ENCODE data around the gene CHDH. TPM values are rescaled to one million over a fixed set of nuclear protein-coding genes. Genes with fewer than 3 reads are reported as not detected.

CHDH gene
- total RNA-seq, 3 donors from 2014 or later (not counting 1 experiment from before 2014, with no cell fraction given) = 0.02 to 1.6 (median 0.09) TPM

- H3K27ac Mint-ChIP-seq = no peak overlapping the region
- no peaks in the 10 kb centered on the region for H3K4me1 Mint-ChIP-seq
- intact Hi-C loops (cut with micrococcal nuclease) = no loop called here
- ATAC-seq (no peak), DNase-seq (no peak)
- no peak overlapping the region for H3K4me3 Mint-ChIP-seq
- no peak overlapping the region for H3K4me3 ChIP-seq (ENCODE audit: low read length)
- no peaks in the 10 kb centered on the region for H3K36me3 Mint-ChIP-seq
- WGBS (ENCODE audit: insufficient coverage) = 64% methylated on average over 17 of the region's 17 CpGs
- no peak overlapping the region for H3K27ac ChIP-seq (ENCODE audit: low read length)
- no peaks in the 10 kb centered on the region for H3K9me3 ChIP-seq (ENCODE audit: control insufficient read depth, insufficient read depth, low read length)
- H3K9me3 Mint-ChIP-seq = no peaks in the 10 kb centered on the region
- H3K36me3 ChIP-seq (ENCODE audit: control insufficient read depth, insufficient read depth, low read length) = no peaks in the 10 kb centered on the region
- H3K4me1 ChIP-seq (ENCODE audit: control insufficient read depth, insufficient read depth, low read length) = no peaks in the 10 kb centered on the region
- no peak for TF ChIP-seq CTCF (IDR thresholded peaks at IDR 0.05)
- H3K27me3 ChIP-seq (ENCODE audit: control insufficient read depth, insufficient read depth, low read length) = no peaks in the 10 kb centered on the region
- H3K27me3 Mint-ChIP-seq (ENCODE audit: low read depth in 2 of 2) = peaks cover 0 to 5% of the 10 kb centered on the region in 2 donors
Observed at GRCh38 chr3:53817809-53818208, 28.4 kb downstream of the CHDH start.

GRCh38 chr3:53817211-53817610, 29.0 kb downstream of the CHDH start:
- no peaks in the 10 kb centered on the region for H3K9me3 ChIP-seq (ENCODE audit: control insufficient read depth, insufficient read depth, low read length)
- H3K27me3 Mint-ChIP-seq (ENCODE audit: low read depth in 2 of 2) = peaks cover 0 to 5% of the 10 kb centered on the region in 2 donors
- no peaks in the 10 kb centered on the region for H3K27me3 ChIP-seq (ENCODE audit: control insufficient read depth, insufficient read depth, low read length)
- H3K4me3 ChIP-seq (ENCODE audit: low read length) = no peak overlapping the region
- WGBS (ENCODE audit: insufficient coverage) = 82% methylated on average over 6 of the region's 6 CpGs
- no peaks in the 10 kb centered on the region for H3K36me3 ChIP-seq (ENCODE audit: control insufficient read depth, insufficient read depth, low read length)
- no peak overlapping the region for H3K27ac ChIP-seq (ENCODE audit: low read length)
- H3K36me3 Mint-ChIP-seq = no peaks in the 10 kb centered on the region
- no peak for DNase-seq
- no peak overlapping the region for H3K27ac Mint-ChIP-seq
- H3K4me1 Mint-ChIP-seq = no peaks in the 10 kb centered on the region
- H3K9me3 Mint-ChIP-seq = no peaks in the 10 kb centered on the region
- H3K4me1 ChIP-seq (ENCODE audit: control insufficient read depth, insufficient read depth, low read length) = no peaks in the 10 kb centered on the region
- TF ChIP-seq CTCF (IDR thresholded peaks at IDR 0.05) = no peak
- no peak overlapping the region for H3K4me3 Mint-ChIP-seq
- no peak for ATAC-seq
- intact Hi-C loops (cut with micrococcal nuclease) = no loop called here

GRCh38 chr3:53816425-53816824, 29.8 kb downstream of the CHDH start:
- WGBS (ENCODE audit: insufficient coverage) = 62% methylated on average over 4 of the region's 4 CpGs
- H3K4me3 ChIP-seq (ENCODE audit: low read length) = no peak overlapping the region
- H3K9me3 ChIP-seq (ENCODE audit: control insufficient read depth, insufficient read depth, low read length) = no peaks in the 10 kb centered on the region
- no peak for ATAC-seq
- intact Hi-C loops (cut with micrococcal nuclease) = no loop called here
- Mint-ChIP-seq H3K27ac (no peak overlapping the region), H3K4me1 (no peaks in the 10 kb centered on the region), H3K4me3 (no peak overlapping the region), H3K36me3 (no peaks in the 10 kb centered on the region), H3K27me3 (ENCODE audit: low read depth in 2 of 2) (peaks cover 0 to 5% of the 10 kb centered on the region in 2 donors), H3K9me3 (no peaks in the 10 kb centered on the region)
- no peaks in the 10 kb centered on the region for H3K4me1 ChIP-seq (ENCODE audit: control insufficient read depth, insufficient read depth, low read length)
- H3K36me3 ChIP-seq (ENCODE audit: control insufficient read depth, insufficient read depth, low read length) = no peaks in the 10 kb centered on the region
- no peak for DNase-seq
- no peak overlapping the region for H3K27ac ChIP-seq (ENCODE audit: low read length)
- no peaks in the 10 kb centered on the region for H3K27me3 ChIP-seq (ENCODE audit: control insufficient read depth, insufficient read depth, low read length)
- TF ChIP-seq CTCF (IDR thresholded peaks at IDR 0.05) = no peak

GRCh38 chr3:53815651-53816050, 30.6 kb downstream of the CHDH start:
- Histone ChIP-seq H3K4me3 (ENCODE audit: low read length) (no peak overlapping the region), H3K4me1 (ENCODE audit: control insufficient read depth, insufficient read depth, low read length) (no peaks in the 10 kb centered on the region), H3K9me3 (ENCODE audit: control insufficient read depth, insufficient read depth, low read length) (no peaks in the 10 kb centered on the region), H3K27ac (ENCODE audit: low read length) (no peak overlapping the region), H3K36me3 (ENCODE audit: control insufficient read depth, insufficient read depth, low read length) (no peaks in the 10 kb centered on the region), H3K27me3 (ENCODE audit: control insufficient read depth, insufficient read depth, low read length) (no peaks in the 10 kb centered on the region)
- Mint-ChIP-seq H3K27ac (no peak overlapping the region), H3K36me3 (no peaks in the 10 kb centered on the region), H3K4me3 (no peak overlapping the region), H3K4me1 (no peaks in the 10 kb centered on the region), H3K27me3 (ENCODE audit: low read depth in 2 of 2) (peaks cover 0 to 5% of the 10 kb centered on the region in 2 donors), H3K9me3 (no peaks in the 10 kb centered on the region)
- WGBS (ENCODE audit: insufficient coverage) = 92% methylated on average over 6 of the region's 7 CpGs
- TF ChIP-seq CTCF (IDR thresholded peaks at IDR 0.05) = no peak
- ATAC-seq (no peak), DNase-seq (no peak)
- intact Hi-C loops (cut with micrococcal nuclease) = no loop called here
